WTC11 (cell line): ENCODE data around the gene TMEM183A. TPM values are rescaled to one million over a fixed set of nuclear protein-coding genes. Genes with fewer than 3 reads are reported as not detected.

ENCODE experiments used
- ATAC-seq: fragments of 200-7000 bp; cut with Tn5 transposase; 2 replicates; pipeline ENCODE4 v1.10.0; 2021; ENCODE audit warnings: mild to moderate bottlenecking, moderate library complexity
- CTCF ChIA-PET: fragments of 300-600 bp; sonication (Branson Sonifier 250); formaldehyde crosslinking; loops from one replicate; lab custom pipeline; 2021; ENCODE audit warnings: antibody characterized with exemption; lab: Charles Lee
- POLR2A ChIA-PET: fragments of 350-600 bp; sonication (Branson Sonifier 250); formaldehyde crosslinking; loops from one replicate; lab custom pipeline; 2021; ENCODE audit warnings: antibody characterized with exemption; lab: Charles Lee
- DNase-seq: peaks from one replicate; pipeline ENCODE4 v3.0.0; 2021; ENCODE audit warnings: low spot score
- H3K27ac Mint-ChIP-seq: 2 replicates; pipeline ENCODE4 v1.8.0; 2021; ENCODE audit warnings: mixed read lengths
- H3K27me3 Mint-ChIP-seq: 2 replicates; pipeline ENCODE4 v1.8.0; 2021; ENCODE audit warnings: low read depth, mild to moderate bottlenecking, moderate library complexity, mixed read lengths
- H3K36me3 Mint-ChIP-seq: 2 replicates; pipeline ENCODE4 v1.8.0; 2021; ENCODE audit warnings: mixed read lengths
- H3K4me1 Mint-ChIP-seq: 2 replicates; pipeline ENCODE4 v1.8.0; 2022; ENCODE audit warnings: mixed read lengths
- H3K4me3 Mint-ChIP-seq: 2 replicates; pipeline ENCODE4 v1.8.0; 2021; ENCODE audit warnings: mild to moderate bottlenecking, moderate library complexity, mixed read lengths
- H3K9me3 Mint-ChIP-seq: 2 replicates; pipeline ENCODE4 v1.8.0; 2021; ENCODE audit warnings: mixed read lengths
- CBFB ChIP-seq: sonication (generic); formaldehyde crosslinking; IDR thresholded peaks from 2 replicates; pipeline ENCODE4 v1.8.1; 2022; ENCODE audit warnings: mild to moderate bottlenecking, low read depth, missing genetic modification reagents
- E2F5 ChIP-seq: sonication (generic); formaldehyde crosslinking; IDR thresholded peaks from 2 replicates; pipeline ENCODE4 v1.8.1; 2022; ENCODE audit warnings: mild to moderate bottlenecking, moderate library complexity, missing genetic modification reagents
- FOXJ3 ChIP-seq: sonication (generic); formaldehyde crosslinking; IDR thresholded peaks from 2 replicates; pipeline ENCODE4 v1.9.0; 2021; ENCODE audit warnings: missing genetic modification reagents, mild to moderate bottlenecking, borderline replicate concordance
- IRF1 ChIP-seq: sonication (generic); formaldehyde crosslinking; IDR thresholded peaks from 2 replicates; pipeline ENCODE4 v1.8.0; 2023; ENCODE audit warnings: missing genetic modification reagents
- MAX ChIP-seq: sonication (generic); formaldehyde crosslinking; IDR thresholded peaks from 2 replicates; pipeline ENCODE4 v1.8.0; 2022; ENCODE audit warnings: mild to moderate bottlenecking, missing genetic modification reagents
- NFATC4 ChIP-seq: fragments of 250-450 bp; sonication (Bioruptor Pico); IDR thresholded peaks from 2 replicates; pipeline ENCODE4 v1.9.0; 2021; ENCODE audit warnings: mild to moderate bottlenecking
- NFYB ChIP-seq: sonication (generic); formaldehyde crosslinking; conservative IDR thresholded peaks from 2 replicates; pipeline ENCODE4 v1.8.0; 2022; ENCODE audit warnings: low read depth, missing genetic modification reagents
- NR2C2 ChIP-seq: sonication (generic); formaldehyde crosslinking; IDR thresholded peaks from 2 replicates; pipeline ENCODE4 v1.8.0; 2022; ENCODE audit warnings: mild to moderate bottlenecking, missing genetic modification reagents
- PRRX2 ChIP-seq: fragments of 250-450 bp; sonication (Bioruptor Pico); IDR thresholded peaks from 2 replicates; pipeline ENCODE4 v1.8.0; 2021; ENCODE audit warnings: mild to moderate bottlenecking
- ZNF138 ChIP-seq: sonication (generic); formaldehyde crosslinking; conservative IDR thresholded peaks from 2 replicates; pipeline ENCODE4 v1.8.1; 2022; ENCODE audit warnings: mild to moderate bottlenecking, moderate library complexity, missing genetic modification reagents
- ZNF281 ChIP-seq: sonication (generic); formaldehyde crosslinking; IDR thresholded peaks from 2 replicates; pipeline ENCODE4 v1.8.0; 2023; ENCODE audit warnings: mild to moderate bottlenecking, missing genetic modification reagents
- ZNF317 ChIP-seq: sonication (generic); formaldehyde crosslinking; IDR thresholded peaks from 2 replicates; pipeline ENCODE4 v1.8.1; 2023; ENCODE audit warnings: low read depth, mild to moderate bottlenecking, moderate library complexity, missing genetic modification reagents, borderline replicate concordance
- ZNF396 ChIP-seq: fragments of 250-450 bp; sonication (Bioruptor Pico); IDR thresholded peaks from 2 replicates; pipeline ENCODE4 v1.8.0; 2021; ENCODE audit warnings: mild to moderate bottlenecking, moderate library complexity, borderline replicate concordance
- total RNA-seq: library from RNA; stranded (reverse); gene quantifications from 3 replicates; pipeline ENCODE4 v1.2.3, GENCODE V29; 2021
- TF ChIP-seq, protein P1 (sequence below): sonication (generic); formaldehyde crosslinking; IDR thresholded peaks from 2 replicates; pipeline ENCODE4 v1.8.1; 2022; ENCODE audit warnings: low read depth, mild to moderate bottlenecking, moderate library complexity, missing genetic modification reagents, borderline replicate concordance
- TF ChIP-seq, protein P2 (sequence below): sonication (generic); formaldehyde crosslinking; IDR thresholded peaks from 2 replicates; pipeline ENCODE4 v1.8.1; 2023; ENCODE audit warnings: mild to moderate bottlenecking, missing genetic modification reagents
- TF ChIP-seq, protein P3 (sequence below): sonication (generic); formaldehyde crosslinking; IDR thresholded peaks from 2 replicates; pipeline ENCODE4 v1.8.1; 2023; ENCODE audit warnings: mild to moderate bottlenecking, missing genetic modification reagents
- TF ChIP-seq, protein P4 (sequence below): sonication (generic); formaldehyde crosslinking; IDR thresholded peaks from 2 replicates; pipeline ENCODE4 v1.8.0; 2022; ENCODE audit warnings: mild to moderate bottlenecking, missing genetic modification reagents

TMEM183A gene
- total RNA-seq, 1 experiment from 2014 or later = 108 TPM

- H3K27me3 Mint-ChIP-seq = no peaks in the 10 kb centered on the region; the same call in 1 of the 2 replicates
- ChIA-PET CTCF (interaction anchor here (1.2 to 8.9 kb wide), 4 partner anchors 9 to 223 kb away, joined by 4 to 369 read pairs (median 8); partner anchors contain the start of gene ADORA1), POLR2A (no interaction called here)
- TF ChIP-seq, protein P1, sequence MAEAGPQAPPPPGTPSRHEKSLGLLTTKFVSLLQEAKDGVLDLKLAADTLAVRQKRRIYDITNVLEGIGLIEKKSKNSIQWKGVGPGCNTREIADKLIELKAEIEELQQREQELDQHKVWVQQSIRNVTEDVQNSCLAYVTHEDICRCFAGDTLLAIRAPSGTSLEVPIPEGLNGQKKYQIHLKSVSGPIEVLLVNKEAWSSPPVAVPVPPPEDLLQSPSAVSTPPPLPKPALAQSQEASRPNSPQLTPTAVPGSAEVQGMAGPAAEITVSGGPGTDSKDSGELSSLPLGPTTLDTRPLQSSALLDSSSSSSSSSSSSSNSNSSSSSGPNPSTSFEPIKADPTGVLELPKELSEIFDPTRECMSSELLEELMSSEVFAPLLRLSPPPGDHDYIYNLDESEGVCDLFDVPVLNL = no peak
- TF ChIP-seq NFATC4 (CRISPR knock-in tag) (no peak), NR2C2 (CRISPR knock-in tag) (no peak), ZNF317 (CRISPR knock-in tag) (no peak), ZNF396 (CRISPR knock-in tag) (no peak), PRRX2 (CRISPR knock-in tag) (no peak), ZNF281 (CRISPR knock-in tag) (no peak), MAX (CRISPR knock-in tag) (no peak), NFYB (no peak), ZNF138 (CRISPR knock-in tag) (no peak), E2F5 (CRISPR knock-in tag) (no peak), FOXJ3 (CRISPR knock-in tag) (no peak), CBFB (CRISPR knock-in tag) (no peak), IRF1 (CRISPR knock-in tag) (no peak)
- TF ChIP-seq, protein P2, sequence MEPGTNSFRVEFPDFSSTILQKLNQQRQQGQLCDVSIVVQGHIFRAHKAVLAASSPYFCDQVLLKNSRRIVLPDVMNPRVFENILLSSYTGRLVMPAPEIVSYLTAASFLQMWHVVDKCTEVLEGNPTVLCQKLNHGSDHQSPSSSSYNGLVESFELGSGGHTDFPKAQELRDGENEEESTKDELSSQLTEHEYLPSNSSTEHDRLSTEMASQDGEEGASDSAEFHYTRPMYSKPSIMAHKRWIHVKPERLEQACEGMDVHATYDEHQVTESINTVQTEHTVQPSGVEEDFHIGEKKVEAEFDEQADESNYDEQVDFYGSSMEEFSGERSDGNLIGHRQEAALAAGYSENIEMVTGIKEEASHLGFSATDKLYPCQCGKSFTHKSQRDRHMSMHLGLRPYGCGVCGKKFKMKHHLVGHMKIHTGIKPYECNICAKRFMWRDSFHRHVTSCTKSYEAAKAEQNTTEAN = no peak
- TF ChIP-seq, protein P3, sequence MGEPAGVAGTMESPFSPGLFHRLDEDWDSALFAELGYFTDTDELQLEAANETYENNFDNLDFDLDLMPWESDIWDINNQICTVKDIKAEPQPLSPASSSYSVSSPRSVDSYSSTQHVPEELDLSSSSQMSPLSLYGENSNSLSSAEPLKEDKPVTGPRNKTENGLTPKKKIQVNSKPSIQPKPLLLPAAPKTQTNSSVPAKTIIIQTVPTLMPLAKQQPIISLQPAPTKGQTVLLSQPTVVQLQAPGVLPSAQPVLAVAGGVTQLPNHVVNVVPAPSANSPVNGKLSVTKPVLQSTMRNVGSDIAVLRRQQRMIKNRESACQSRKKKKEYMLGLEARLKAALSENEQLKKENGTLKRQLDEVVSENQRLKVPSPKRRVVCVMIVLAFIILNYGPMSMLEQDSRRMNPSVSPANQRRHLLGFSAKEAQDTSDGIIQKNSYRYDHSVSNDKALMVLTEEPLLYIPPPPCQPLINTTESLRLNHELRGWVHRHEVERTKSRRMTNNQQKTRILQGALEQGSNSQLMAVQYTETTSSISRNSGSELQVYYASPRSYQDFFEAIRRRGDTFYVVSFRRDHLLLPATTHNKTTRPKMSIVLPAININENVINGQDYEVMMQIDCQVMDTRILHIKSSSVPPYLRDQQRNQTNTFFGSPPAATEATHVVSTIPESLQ = no peak
- TF ChIP-seq, protein P4, sequence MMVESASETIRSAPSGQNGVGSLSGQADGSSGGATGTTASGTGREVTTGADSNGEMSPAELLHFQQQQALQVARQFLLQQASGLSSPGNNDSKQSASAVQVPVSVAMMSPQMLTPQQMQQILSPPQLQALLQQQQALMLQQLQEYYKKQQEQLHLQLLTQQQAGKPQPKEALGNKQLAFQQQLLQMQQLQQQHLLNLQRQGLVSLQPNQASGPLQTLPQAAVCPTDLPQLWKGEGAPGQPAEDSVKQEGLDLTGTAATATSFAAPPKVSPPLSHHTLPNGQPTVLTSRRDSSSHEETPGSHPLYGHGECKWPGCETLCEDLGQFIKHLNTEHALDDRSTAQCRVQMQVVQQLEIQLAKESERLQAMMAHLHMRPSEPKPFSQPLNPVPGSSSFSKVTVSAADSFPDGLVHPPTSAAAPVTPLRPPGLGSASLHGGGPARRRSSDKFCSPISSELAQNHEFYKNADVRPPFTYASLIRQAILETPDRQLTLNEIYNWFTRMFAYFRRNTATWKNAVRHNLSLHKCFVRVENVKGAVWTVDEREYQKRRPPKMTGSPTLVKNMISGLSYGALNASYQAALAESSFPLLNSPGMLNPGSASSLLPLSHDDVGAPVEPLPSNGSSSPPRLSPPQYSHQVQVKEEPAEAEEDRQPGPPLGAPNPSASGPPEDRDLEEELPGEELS (CRISPR knock-in tag) = no peak
- H3K36me3 Mint-ChIP-seq = peaks cover 24% of the 10 kb centered on the region
- H3K27ac Mint-ChIP-seq = no peak overlapping the region
- H3K9me3 Mint-ChIP-seq = no peaks in the 10 kb centered on the region
- ATAC-seq = no peak
- DNase-seq = no peak
- H3K4me3 Mint-ChIP-seq = no peak overlapping the region
- H3K4me1 Mint-ChIP-seq = peaks cover 18% of the 10 kb centered on the region
These were observed 38.2 kb downstream of the TMEM183A start for GRCh38 chr1:203045336-203045735.
